Neural cell (in vitro differentiated cells): ENCODE results near the gene PTPN1. TPM values are rescaled to one million over a fixed set of nuclear protein-coding genes. Genes with fewer than 3 reads are reported as not detected.

Source experiments
- H2AFZ ChIP-seq: fragments of 200-600, 300-800 bp; sonication (generic), shearing (Covaris generic); 2 replicates; pipeline ENCODE4 v1.6.0; 2014; ENCODE audit warnings: low read depth, mild to moderate bottlenecking, antibody characterized with exemption, low read length, moderate library complexity
- H3F3A ChIP-seq: fragments of 200-600 bp; shearing (Covaris generic); 2 replicates; pipeline ENCODE4 v1.6.1; 2016; ENCODE audit warnings: mild to moderate bottlenecking, moderate library complexity, mixed read lengths, antibody characterized with exemption, low read length; ENCODE audit not compliant: insufficient read depth, poor library complexity, severe bottlenecking
- H3K27ac ChIP-seq: fragments of 200-600, 300-800 bp; sonication (generic), shearing (Covaris generic); 2 replicates; pipeline ENCODE4 v1.5.1; 2014; ENCODE audit warnings: mild to moderate bottlenecking, low read length, moderate library complexity
- H3K27me3 ChIP-seq: fragments of 300-800, 200-600 bp; sonication (generic), shearing (Covaris generic); 2 replicates; pipeline ENCODE4 v1.6.0; 2014; ENCODE audit warnings: mild to moderate bottlenecking, low read depth, low read length, moderate library complexity; ENCODE audit not compliant: insufficient read depth
- H3K36me3 ChIP-seq: fragments of 300-800, 200-600 bp; sonication (generic), shearing (Covaris generic); 2 replicates; pipeline ENCODE4 v1.5.1; 2014; ENCODE audit warnings: mild to moderate bottlenecking, antibody characterized with exemption, low read length, moderate library complexity; ENCODE audit not compliant: insufficient read depth
- H3K4me2 ChIP-seq: fragments of 300-800, 200-600 bp; sonication (generic), shearing (Covaris generic); 2 replicates; pipeline ENCODE4 v1.6.0; 2014; ENCODE audit warnings: mild to moderate bottlenecking, low read length
- H3K4me3 ChIP-seq: fragments of 300-800, 200-600 bp; sonication (generic), shearing (Covaris generic); 2 replicates; pipeline ENCODE4 v1.5.1; 2014; ENCODE audit warnings: mild to moderate bottlenecking, low read length, moderate library complexity
- H3K79me2 ChIP-seq: fragments of 200-600 bp; shearing (Covaris generic); replicated peaks from 2 replicates; pipeline ENCODE4 v1.6.0; 2014; ENCODE audit warnings: mild to moderate bottlenecking, low read length, moderate library complexity; ENCODE audit not compliant: insufficient read depth
- H3K9ac ChIP-seq: fragments of 300-800, 200-600 bp; sonication (generic), shearing (Covaris generic); 2 replicates; pipeline ENCODE4 v1.6.1; 2016; ENCODE audit warnings: mild to moderate bottlenecking, low read length, mixed read lengths
- H3K9me2 ChIP-seq: fragments of 200-600 bp; shearing (Covaris generic); 2 replicates; pipeline ENCODE4 v1.6.1; 2016; ENCODE audit warnings: mild to moderate bottlenecking, low read length, mixed read lengths; ENCODE audit not compliant: insufficient read depth
- H3K9me3 ChIP-seq: fragments of 200-600, 300-800 bp; sonication (generic), shearing (Covaris generic); 2 replicates; pipeline ENCODE4 v1.6.1; 2016; ENCODE audit warnings: mild to moderate bottlenecking, mixed run types, low read length, moderate library complexity, mixed read lengths
- H4K20me1 ChIP-seq: fragments of 200-600 bp; shearing (Covaris generic); 2 replicates; pipeline ENCODE4 v1.6.1; 2016; ENCODE audit warnings: mild to moderate bottlenecking, mixed run types; ENCODE audit not compliant: insufficient read depth
- CTCF ChIP-seq: fragments of 450-650 bp; IDR thresholded peaks from 2 replicates; pipeline ENCODE4 v1.5.1; 2014; ENCODE audit warnings: antibody characterized with exemption, mild to moderate bottlenecking, moderate library complexity; ENCODE audit not compliant: poor library complexity, severe bottlenecking
- EP300 ChIP-seq: fragments of 450-650 bp; conservative IDR thresholded peaks from 2 replicates; pipeline ENCODE4 v1.6.1; 2014; ENCODE audit warnings: antibody characterized with exemption, mild to moderate bottlenecking, moderate library complexity; ENCODE audit not compliant: poor library complexity, severe bottlenecking
- EZH2 ChIP-seq: fragments of 200-600, 300-800 bp; shearing (Covaris generic), sonication (generic); IDR thresholded peaks from 2 replicates; pipeline ENCODE4 v1.6.1; 2014; ENCODE audit warnings: antibody characterized with exemption, low read length, borderline replicate concordance, mild to moderate bottlenecking; ENCODE audit not compliant: insufficient read depth, poor library complexity, severe bottlenecking
- MXI1 ChIP-seq: fragments of 450-650 bp; conservative IDR thresholded peaks from 2 replicates; pipeline ENCODE4 v1.6.1; 2014; ENCODE audit warnings: antibody characterized with exemption, mild to moderate bottlenecking; ENCODE audit not compliant: poor library complexity, severe bottlenecking
- POLR2AphosphoS5 ChIP-seq: IDR thresholded peaks from 2 replicates; pipeline ENCODE4 v1.6.1; 2012
- RAD21 ChIP-seq: fragments of 450-650 bp; conservative IDR thresholded peaks from 2 replicates; pipeline ENCODE4 v1.6.1; 2014; ENCODE audit warnings: antibody characterized with exemption, mild to moderate bottlenecking, moderate library complexity
- REST ChIP-seq: IDR thresholded peaks from 2 replicates; pipeline ENCODE4 v1.6.1; 2012; ENCODE audit warnings: borderline replicate concordance
- SMC3 ChIP-seq: fragments of 450-650 bp; conservative IDR thresholded peaks from 2 replicates; pipeline ENCODE4 v1.6.1; 2014; ENCODE audit warnings: antibody characterized with exemption, mild to moderate bottlenecking, moderate library complexity; ENCODE audit not compliant: poor library complexity
- TAF1 ChIP-seq: IDR thresholded peaks from 2 replicates; pipeline ENCODE4 v1.6.1; 2012; ENCODE audit warnings: low read depth
- polyA plus RNA-seq: library from polyadenylated mRNA; depleted of rRNA; stranded (reverse); fragments of >200 nt; gene quantifications from 2 replicates; pipeline ENCODE4 v1.2.3, GENCODE V29; 2014

PTPN1 gene
- polyA plus RNA-seq, 1 donor from 2014 or later, result 48.1 TPM

GRCh38 chr20:50464725-50465650, 45.2 kb upstream of the PTPN1 start:
- no peaks in the 10 kb centered on the region for H4K20me1 ChIP-seq
- H3K9ac ChIP-seq, result no peak overlapping the region
- H3K9me2 ChIP-seq, result no peaks in the 10 kb centered on the region
- no peak overlapping the region for H2AFZ ChIP-seq
- TF ChIP-seq EZH2, result no peak
- TF ChIP-seq MXI1, result no peak
- no peak for TF ChIP-seq RAD21
- no peak for TF ChIP-seq CTCF
- no peak for TF ChIP-seq EP300
- H3K9me3 ChIP-seq, result no peaks in the 10 kb centered on the region
- H3F3A ChIP-seq, result no peaks in the 10 kb centered on the region
- no peaks in the 10 kb centered on the region for H3K79me2 ChIP-seq
- no peak overlapping the region for H3K4me2 ChIP-seq
- H3K27me3 ChIP-seq, result no peaks in the 10 kb centered on the region
- no peaks in the 10 kb centered on the region for H3K36me3 ChIP-seq
- H3K4me3 ChIP-seq, result no peak overlapping the region
- H3K27ac ChIP-seq, result no peak overlapping the region

GRCh38 chr20:50467174-50467573, 43.0 kb upstream of the PTPN1 start:
- Histone ChIP-seq H3K4me2 (no peak overlapping the region), H3K27me3 (no peaks in the 10 kb centered on the region), H4K20me1 (no peaks in the 10 kb centered on the region), H2AFZ (no peak overlapping the region), H3K9ac (no peak overlapping the region), H3K27ac (no peak overlapping the region), H3F3A (no peaks in the 10 kb centered on the region), H3K79me2 (no peaks in the 10 kb centered on the region), H3K4me3 (no peak overlapping the region), H3K36me3 (no peaks in the 10 kb centered on the region), H3K9me3 (no peaks in the 10 kb centered on the region), H3K9me2 (no peaks in the 10 kb centered on the region)
- TF ChIP-seq RAD21 (no peak), EZH2 (no peak), SMC3 (no peak)

- Histone ChIP-seq H2AFZ (no peak overlapping the region), H4K20me1 (no peaks in the 10 kb centered on the region), H3K27ac (no peak overlapping the region), H3F3A (no peaks in the 10 kb centered on the region), H3K4me3 (no peak overlapping the region), H3K27me3 (no peaks in the 10 kb centered on the region), H3K4me2 (no peak overlapping the region), H3K79me2 (no peaks in the 10 kb centered on the region), H3K9ac (no peak overlapping the region), H3K9me2 (no peaks in the 10 kb centered on the region), H3K36me3 (no peaks in the 10 kb centered on the region), H3K9me3 (no peaks in the 10 kb centered on the region)
- TF ChIP-seq TAF1, result no peak
- TF ChIP-seq POLR2AphosphoS5, result no peak
- TF ChIP-seq EP300, result no peak
- no peak for TF ChIP-seq REST
- TF ChIP-seq MXI1, result no peak
- no peak for TF ChIP-seq SMC3
Measured at GRCh38 chr20:50467718-50468356, 42.3 kb upstream of the PTPN1 start.
